Colon (tissue), 2 donors: ENCODE measurements around the gene MAP4K4.

Source experiments
- FAIRE-seq: peaks from 2 replicates; lab custom pipeline; 2012; peaks lifted over from hg19 to GRCh38; lab: Jason Lieb, UNC
- donor health status: control.
- donor health status: control.

MAP4K4 gene

GRCh38 chr2:101817481-101817880, 120.0 kb downstream of the MAP4K4 start:
- no peak for FAIRE-seq

DNA sequence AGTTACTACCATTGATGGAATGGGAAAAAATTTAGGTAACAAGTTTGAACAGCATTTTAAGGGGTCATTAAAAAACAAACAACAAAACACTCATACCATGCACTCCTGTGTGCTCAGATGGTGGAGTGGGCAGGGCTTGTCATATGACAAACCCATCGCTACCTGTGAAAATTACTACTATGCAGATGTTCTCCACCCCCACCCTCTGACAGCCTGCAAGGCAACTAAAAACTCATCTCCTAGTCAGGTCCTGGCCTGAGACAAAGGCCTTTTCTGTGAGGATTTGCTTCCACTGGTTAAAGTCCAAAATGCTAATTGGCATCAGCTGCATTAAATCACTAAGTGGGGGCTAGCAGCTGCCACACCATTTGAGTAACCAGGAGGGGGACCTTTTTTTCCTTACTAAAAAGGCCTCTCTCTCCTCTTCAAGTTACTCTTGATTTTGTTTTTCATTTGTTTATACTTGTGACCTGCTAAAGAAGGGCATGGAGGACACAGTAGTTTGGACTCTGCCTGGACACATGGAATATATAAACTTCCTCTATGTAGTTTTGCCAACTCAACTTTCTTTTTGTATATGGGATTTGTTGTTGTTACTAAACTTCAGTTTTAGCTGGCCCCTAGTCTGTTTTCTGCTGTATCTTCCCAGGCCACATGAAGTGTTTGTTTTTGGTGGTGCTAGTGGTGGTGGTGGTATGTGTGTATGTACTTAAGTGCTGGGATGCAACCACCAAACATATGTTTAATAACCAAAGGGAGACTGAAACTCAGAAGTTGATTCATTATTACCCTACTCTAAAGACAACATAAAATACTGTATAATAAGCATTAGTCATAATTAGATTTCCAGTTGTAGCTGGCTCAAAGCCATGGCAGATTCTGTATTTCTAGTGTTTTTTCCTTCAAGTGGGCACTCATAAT, 121.3 kb downstream of the MAP4K4 start:
- FAIRE-seq: no peak

DNA sequence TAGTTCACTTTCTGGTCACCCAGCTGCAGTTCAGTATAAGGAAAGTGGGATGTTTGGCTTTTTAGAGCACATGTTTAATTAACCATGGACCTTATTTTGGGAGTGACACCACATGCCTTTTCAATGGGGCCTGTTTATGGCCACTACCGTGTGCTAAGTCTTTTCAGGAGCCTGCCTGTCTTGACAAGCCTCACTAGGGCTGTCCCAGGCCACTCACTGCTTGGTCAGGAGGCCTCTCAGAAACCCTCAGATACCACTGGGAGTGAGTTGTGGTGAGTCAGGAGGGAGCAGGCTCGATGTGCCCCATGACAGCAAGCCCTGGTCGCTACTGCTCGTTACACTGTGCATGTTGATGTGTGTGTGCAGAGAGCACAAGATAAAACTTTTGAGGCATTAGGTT, 123.0 kb downstream of the MAP4K4 start:
- FAIRE-seq: no peak

GRCh38 chr2:101821059-101821805, 123.7 kb downstream of the MAP4K4 start:
- no peak for FAIRE-seq

GRCh38 chr2:101821828-101822458, 124.4 kb downstream of the MAP4K4 start:
- no peak for FAIRE-seq

- FAIRE-seq: no peak
These were observed 125.9 kb downstream of the MAP4K4 start for GRCh38 chr2:101823347-101823791.

DNA sequence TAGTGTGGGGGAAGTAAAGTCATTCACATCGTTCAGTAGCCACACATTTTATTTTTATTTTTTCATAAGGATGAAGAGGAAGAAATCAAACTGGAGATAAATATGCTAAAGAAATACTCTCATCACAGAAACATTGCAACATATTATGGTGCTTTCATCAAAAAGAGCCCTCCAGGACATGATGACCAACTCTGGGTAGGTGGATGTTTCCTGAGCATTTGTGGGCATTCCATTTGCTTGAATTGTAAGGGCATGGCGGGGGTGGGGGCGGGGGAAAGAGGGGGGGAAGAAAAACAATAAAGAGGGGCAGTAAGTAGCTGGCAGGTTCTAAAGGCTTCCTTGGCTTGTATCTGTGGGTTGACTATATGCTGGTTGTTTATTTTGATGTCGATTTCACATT, 126.4 kb downstream of the MAP4K4 start:
- FAIRE-seq: no peak

GRCh38 chr2:101826716-101827115, 129.2 kb downstream of the MAP4K4 start:
- FAIRE-seq: no peak

DNA sequence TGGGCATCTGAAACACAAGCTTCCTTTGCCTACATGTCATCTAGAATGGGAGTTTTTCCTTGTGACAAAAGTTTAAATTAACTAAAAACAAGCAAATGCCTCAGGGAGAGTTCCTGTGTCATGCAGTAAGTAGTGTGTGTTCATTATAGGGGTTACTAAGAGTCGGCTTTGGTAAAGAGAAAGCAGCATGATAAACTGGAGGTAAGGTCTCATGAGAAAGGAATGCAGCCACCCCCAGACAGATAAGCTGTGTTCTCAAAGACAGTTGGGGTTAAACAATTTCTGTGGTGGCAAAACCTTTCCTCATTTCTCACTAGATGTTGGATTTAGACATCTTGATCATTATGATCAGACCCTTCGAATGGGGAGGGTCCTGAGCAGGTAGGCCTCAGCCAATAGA, 129.7 kb downstream of the MAP4K4 start:
- FAIRE-seq: no peak

- no peak for FAIRE-seq
These were observed 130.8 kb downstream of the MAP4K4 start for GRCh38 chr2:101828257-101828656.

GRCh38 chr2:101828673-101829334, 131.3 kb downstream of the MAP4K4 start:
- FAIRE-seq: no peak

DNA sequence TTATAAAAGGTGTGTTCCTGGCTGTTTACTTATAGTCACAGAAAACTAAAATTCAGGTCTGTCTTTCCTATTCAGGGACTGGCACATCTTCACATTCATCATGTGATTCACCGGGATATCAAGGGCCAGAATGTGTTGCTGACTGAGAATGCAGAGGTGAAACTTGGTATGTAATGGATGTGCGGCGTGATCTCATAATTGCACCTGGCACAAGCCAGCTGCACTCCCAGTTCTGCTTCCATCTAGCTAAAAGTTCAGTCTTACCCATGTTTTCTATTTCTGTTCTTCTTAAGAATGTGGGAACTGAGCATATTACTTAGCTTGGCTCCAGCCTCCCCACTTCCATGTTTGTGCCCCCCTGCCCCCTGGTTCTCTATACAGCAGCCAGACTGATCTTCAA, 131.9 kb downstream of the MAP4K4 start:
- FAIRE-seq: no peak

- no peak for FAIRE-seq
These were observed 132.6 kb downstream of the MAP4K4 start for GRCh38 chr2:101830146-101830545.

DNA sequence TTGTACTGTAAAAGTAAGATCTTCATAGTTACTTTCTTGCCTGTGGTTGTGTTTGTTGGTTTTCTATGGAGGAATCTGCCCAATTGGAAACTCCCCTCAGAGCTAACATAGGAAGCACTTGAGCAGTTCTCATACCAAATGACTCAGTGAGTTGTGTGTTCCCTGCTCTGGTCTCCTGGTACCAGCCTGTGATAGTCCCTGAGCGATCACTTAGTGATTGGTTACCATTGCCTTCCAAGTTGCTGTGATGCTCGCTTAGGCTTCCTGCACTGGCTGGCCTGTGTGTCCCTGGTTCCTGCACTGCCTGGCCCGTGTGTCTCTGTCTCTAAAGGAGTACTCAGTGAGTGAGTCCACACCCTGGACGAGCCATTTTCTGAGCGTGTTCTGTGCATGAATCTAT, 133.0 kb downstream of the MAP4K4 start:
- FAIRE-seq: no peak

- FAIRE-seq: no peak
These were observed 133.9 kb downstream of the MAP4K4 start for GRCh38 chr2:101831351-101831865.

- FAIRE-seq: no peak
These were observed 134.6 kb downstream of the MAP4K4 start for GRCh38 chr2:101832114-101832513.

DNA sequence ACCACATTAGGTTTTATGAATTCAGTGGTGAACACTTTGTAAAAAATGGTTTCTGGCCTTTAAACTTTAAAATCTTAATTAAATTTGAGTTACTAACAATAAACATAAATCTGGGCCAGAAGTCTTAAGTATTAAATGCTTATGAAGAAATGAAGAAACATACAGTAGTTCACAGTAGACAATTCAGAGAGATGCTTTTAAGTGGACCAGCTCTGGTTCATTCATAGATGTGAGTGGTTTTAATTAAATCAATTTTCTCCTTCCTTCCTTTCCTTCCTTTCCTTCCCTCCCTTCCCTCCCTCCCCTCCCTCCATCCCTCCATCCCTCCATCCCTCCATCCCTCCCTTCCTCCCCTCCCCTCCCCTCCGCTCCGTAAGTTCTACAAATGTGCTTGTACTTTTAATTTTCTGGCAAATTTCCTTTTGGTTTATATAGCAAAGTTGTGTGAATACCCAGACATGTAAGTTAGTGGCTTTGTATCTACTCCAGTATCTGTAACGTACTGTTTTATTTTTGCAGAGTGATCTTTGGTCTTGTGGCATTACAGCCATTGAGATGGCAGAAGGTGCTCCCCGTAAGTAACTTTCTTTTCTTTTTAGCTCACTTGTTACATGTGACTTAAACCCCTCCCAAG, 136.5 kb downstream of the MAP4K4 start:
- FAIRE-seq: no peak

- FAIRE-seq: no peak
These were observed 139.8 kb downstream of the MAP4K4 start for GRCh38 chr2:101837354-101837753.

GRCh38 chr2:101841679-101842327, 144.3 kb downstream of the MAP4K4 start:
- FAIRE-seq: no peak

- no peak for FAIRE-seq
These were observed 145.0 kb downstream of the MAP4K4 start for GRCh38 chr2:101842471-101842870.

DNA sequence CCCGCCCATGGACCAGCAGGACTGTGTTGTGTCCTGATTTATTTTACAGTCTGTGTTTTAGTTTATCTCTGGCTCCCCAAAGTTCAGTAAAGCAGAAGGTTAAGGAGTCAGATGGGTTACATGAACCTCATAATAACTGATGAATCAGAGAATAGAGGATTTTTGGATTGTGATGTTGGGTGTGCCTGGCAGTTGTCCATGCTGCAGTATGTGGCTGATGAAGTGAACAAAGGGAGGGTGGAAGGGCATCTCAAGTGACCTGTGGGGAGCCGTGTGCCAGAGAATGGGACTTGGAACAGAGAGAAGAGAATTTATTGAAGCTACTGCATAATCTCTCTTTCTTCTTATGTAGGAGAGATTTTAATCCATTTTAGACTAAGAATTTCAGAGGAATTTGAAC, 145.5 kb downstream of the MAP4K4 start:
- FAIRE-seq: no peak
